IMR-90 (cell line): Measurements from ENCODE around the gene TBL3.

Experiments used
- BHLHE40 ChIP-seq: fragments of 150-350 bp; IDR thresholded peaks from 2 replicates; pipeline ENCODE4 v1.6.1; 2016; ENCODE audit warnings: mild to moderate bottlenecking, low read depth, low read length
- CEBPB ChIP-seq: IDR thresholded peaks from 2 replicates; pipeline ENCODE4 v1.6.1; 2012; ENCODE audit warnings: low read depth, low read length, improper control_type of control experiment
- CHD1 ChIP-seq: IDR thresholded peaks from 2 replicates; pipeline ENCODE4 v1.6.1; 2012; ENCODE audit warnings: low read depth, low read length, improper control_type of control experiment
- FOS ChIP-seq: fragments of 150-350 bp; IDR thresholded peaks from 2 replicates; pipeline ENCODE4 v1.6.1; 2016; ENCODE audit warnings: low read depth, low read length
- MAZ ChIP-seq: IDR thresholded peaks from 2 replicates; pipeline ENCODE4 v1.6.1; 2012; ENCODE audit warnings: low read depth, mild to moderate bottlenecking, low read length, improper control_type of control experiment, moderate library complexity, borderline replicate concordance
- MXI1 ChIP-seq: IDR thresholded peaks from 2 replicates; pipeline ENCODE4 v1.6.1; 2012; ENCODE audit warnings: low read depth, mild to moderate bottlenecking, low read length, moderate library complexity, borderline replicate concordance
- POLR2A ChIP-seq: IDR thresholded peaks from 2 replicates; pipeline ENCODE4 v1.6.1; 2012; ENCODE audit warnings: mild to moderate bottlenecking, low read depth, low read length
- RAD21 ChIP-seq: IDR thresholded peaks from 2 replicates; pipeline ENCODE4 v1.6.1; 2012; ENCODE audit warnings: low read length, improper control_type of control experiment
- RCOR1 ChIP-seq: IDR thresholded peaks from 2 replicates; pipeline ENCODE4 v1.6.1; 2012; ENCODE audit warnings: mild to moderate bottlenecking, low read length, improper control_type of control experiment; ENCODE audit not compliant: insufficient replicate concordance
- RFX5 ChIP-seq: IDR thresholded peaks from 2 replicates; pipeline ENCODE4 v1.8.0; 2012; ENCODE audit warnings: low read depth, mild to moderate bottlenecking, low read length, moderate library complexity
- SMC3 ChIP-seq: fragments of 150-350 bp; IDR thresholded peaks from 2 replicates; pipeline ENCODE4 v1.6.1; 2016; ENCODE audit warnings: low read depth, mild to moderate bottlenecking, antibody characterized with exemption, low read length, moderate library complexity
- TF ChIP-seq, protein P1 (sequence below): fragments of 150-350 bp; IDR thresholded peaks from 2 replicates; pipeline ENCODE4 v1.6.1; 2017; ENCODE audit warnings: mild to moderate bottlenecking, antibody characterized with exemption, low read length, low read depth
- TF ChIP-seq, protein P2 (sequence below): conservative IDR thresholded peaks from 2 replicates; pipeline ENCODE4 v1.5.1; 2012; ENCODE audit warnings: mild to moderate bottlenecking, low read depth, low read length, improper control_type of control experiment
- TF ChIP-seq, protein P3 (sequence below): fragments of 150-350 bp; IDR thresholded peaks from 2 replicates; pipeline ENCODE4 v1.6.1; 2016; ENCODE audit warnings: low read depth, mild to moderate bottlenecking, low read length, moderate library complexity, borderline replicate concordance

DNA sequence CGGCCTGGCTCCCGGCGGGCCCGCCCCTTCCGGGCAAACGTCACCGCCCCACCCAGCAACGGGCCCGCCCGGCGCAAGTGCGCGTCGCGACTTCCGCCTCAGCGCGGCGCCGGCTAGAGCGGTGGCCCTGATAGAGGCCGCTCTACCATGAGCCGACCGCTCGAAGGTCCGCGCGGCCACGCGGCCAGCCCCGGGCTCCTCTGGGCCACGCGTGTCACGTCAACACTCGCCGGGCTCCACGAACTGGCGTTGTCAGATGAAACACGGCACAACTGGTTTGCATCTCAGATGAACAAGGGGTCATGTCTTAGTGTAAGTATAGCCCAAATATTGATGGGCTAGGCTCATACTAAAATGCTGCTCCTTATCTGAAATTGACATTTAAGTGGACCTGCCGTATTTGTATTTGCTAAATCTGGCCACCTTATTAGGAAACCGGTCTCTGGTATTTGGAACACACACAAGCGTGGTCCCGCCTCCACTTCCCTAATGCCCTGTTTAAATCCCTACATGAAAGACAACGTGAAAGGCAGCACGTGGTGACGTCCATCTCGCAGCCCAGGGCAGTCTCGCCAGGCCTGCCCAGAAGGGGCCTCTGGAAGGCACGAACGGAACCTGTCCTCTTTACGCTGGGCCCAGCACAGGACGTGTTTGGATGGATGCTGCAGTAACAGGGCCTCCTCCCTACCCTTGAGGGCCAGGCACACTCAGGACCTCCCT lies 38.1 kb downstream of the TBL3 start, which contains the start of gene ZNF598:
- TF ChIP-seq, protein P1, sequence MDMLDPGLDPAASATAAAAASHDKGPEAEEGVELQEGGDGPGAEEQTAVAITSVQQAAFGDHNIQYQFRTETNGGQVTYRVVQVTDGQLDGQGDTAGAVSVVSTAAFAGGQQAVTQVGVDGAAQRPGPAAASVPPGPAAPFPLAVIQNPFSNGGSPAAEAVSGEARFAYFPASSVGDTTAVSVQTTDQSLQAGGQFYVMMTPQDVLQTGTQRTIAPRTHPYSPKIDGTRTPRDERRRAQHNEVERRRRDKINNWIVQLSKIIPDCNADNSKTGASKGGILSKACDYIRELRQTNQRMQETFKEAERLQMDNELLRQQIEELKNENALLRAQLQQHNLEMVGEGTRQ = peak; percentile 79
- TF ChIP-seq MXI1 (peak; percentile 80), POLR2A (peak; percentile 97), RAD21 (no peak), CEBPB (no peak), RCOR1 (no peak), BHLHE40 (no peak), RFX5 (no peak), CHD1 (no peak), SMC3 (no peak), FOS (no peak), MAZ (0 out of 2 replicates have a peak, but pooled peaks have one; percentile 18)
- TF ChIP-seq, protein P2, sequence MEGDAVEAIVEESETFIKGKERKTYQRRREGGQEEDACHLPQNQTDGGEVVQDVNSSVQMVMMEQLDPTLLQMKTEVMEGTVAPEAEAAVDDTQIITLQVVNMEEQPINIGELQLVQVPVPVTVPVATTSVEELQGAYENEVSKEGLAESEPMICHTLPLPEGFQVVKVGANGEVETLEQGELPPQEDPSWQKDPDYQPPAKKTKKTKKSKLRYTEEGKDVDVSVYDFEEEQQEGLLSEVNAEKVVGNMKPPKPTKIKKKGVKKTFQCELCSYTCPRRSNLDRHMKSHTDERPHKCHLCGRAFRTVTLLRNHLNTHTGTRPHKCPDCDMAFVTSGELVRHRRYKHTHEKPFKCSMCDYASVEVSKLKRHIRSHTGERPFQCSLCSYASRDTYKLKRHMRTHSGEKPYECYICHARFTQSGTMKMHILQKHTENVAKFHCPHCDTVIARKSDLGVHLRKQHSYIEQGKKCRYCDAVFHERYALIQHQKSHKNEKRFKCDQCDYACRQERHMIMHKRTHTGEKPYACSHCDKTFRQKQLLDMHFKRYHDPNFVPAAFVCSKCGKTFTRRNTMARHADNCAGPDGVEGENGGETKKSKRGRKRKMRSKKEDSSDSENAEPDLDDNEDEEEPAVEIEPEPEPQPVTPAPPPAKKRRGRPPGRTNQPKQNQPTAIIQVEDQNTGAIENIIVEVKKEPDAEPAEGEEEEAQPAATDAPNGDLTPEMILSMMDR = no peak
- TF ChIP-seq, protein P3, sequence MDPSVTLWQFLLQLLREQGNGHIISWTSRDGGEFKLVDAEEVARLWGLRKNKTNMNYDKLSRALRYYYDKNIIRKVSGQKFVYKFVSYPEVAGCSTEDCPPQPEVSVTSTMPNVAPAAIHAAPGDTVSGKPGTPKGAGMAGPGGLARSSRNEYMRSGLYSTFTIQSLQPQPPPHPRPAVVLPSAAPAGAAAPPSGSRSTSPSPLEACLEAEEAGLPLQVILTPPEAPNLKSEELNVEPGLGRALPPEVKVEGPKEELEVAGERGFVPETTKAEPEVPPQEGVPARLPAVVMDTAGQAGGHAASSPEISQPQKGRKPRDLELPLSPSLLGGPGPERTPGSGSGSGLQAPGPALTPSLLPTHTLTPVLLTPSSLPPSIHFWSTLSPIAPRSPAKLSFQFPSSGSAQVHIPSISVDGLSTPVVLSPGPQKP = no peak
